Fibroblast of mammary gland (primary cell): Measurements from ENCODE around the gene BAMBI.

Source experiments
- DNase-seq: peaks from one replicate; pipeline ENCODE4 v3.0.0-alpha.2; 2010; ENCODE audit warnings: low read depth
- H3K4me3 ChIP-seq: 2 replicates; pipeline ENCODE4 v1.5.1; 2011; ENCODE audit warnings: low read depth, mild to moderate bottlenecking, low read length, moderate library complexity; ENCODE audit not compliant: control insufficient read depth
- CTCF ChIP-seq: conservative IDR thresholded peaks from 2 replicates; pipeline ENCODE4 v1.5.1; 2011; ENCODE audit warnings: low read depth, low read length, inconsistent platforms; ENCODE audit not compliant: control insufficient read depth, insufficient read depth

Gene BAMBI

GRCh38 chr10:28687683-28688001 lies 10.3 kb downstream of the BAMBI start:
- DNase-seq, result no peak
- TF ChIP-seq CTCF, result no peak
- no peak overlapping the region for H3K4me3 ChIP-seq

- H3K4me3 ChIP-seq, result no peak overlapping the region
- no peak for TF ChIP-seq CTCF
- DNase-seq, result no peak
Observed at GRCh38 chr10:28690545-28690944, 13.2 kb downstream of the BAMBI start.

- no peak overlapping the region for H3K4me3 ChIP-seq
- DNase-seq, result no peak
- TF ChIP-seq CTCF, result no peak
Observed at GRCh38 chr10:28691187-28691694, 13.9 kb downstream of the BAMBI start.

GRCh38 chr10:28692050-28692449 lies 14.7 kb downstream of the BAMBI start:
- no peak overlapping the region for H3K4me3 ChIP-seq
- no peak for TF ChIP-seq CTCF

GRCh38 chr10:28694530-28694929 lies 17.2 kb downstream of the BAMBI start:
- H3K4me3 ChIP-seq, result no peak overlapping the region
- no peak for TF ChIP-seq CTCF
- no peak for DNase-seq

More at GRCh38 chr10:28692050-28692449, 14.7 kb downstream of the BAMBI start:
- no peak for DNase-seq

GRCh38 chr10:28698075-28698474 lies 20.8 kb downstream of the BAMBI start:
- DNase-seq, result no peak
- no peak for TF ChIP-seq CTCF
- H3K4me3 ChIP-seq, result no peak overlapping the region
